Caco-2 (cell line): ENCODE results near the gene ALOX15B. TPM values are rescaled to one million over a fixed set of nuclear protein-coding genes. Genes with fewer than 3 reads are reported as not detected.

Experiments
- BruUV-seq: library from RNA; stranded (reverse); fragments of 400-500 nt; replicated peaks from 2 replicates; lab custom pipeline; 2021; lab: Mats Ljungman, UMichigan
- CTCF ChIA-PET: fragments of 300-600 bp; sonication (Branson Sonifier 250); formaldehyde crosslinking; loops from one replicate; lab custom pipeline; 2022; ENCODE audit warnings: antibody characterized with exemption; lab: Charles Lee
- POLR2A ChIA-PET: fragments of 300-600 bp; sonication (Branson Sonifier 250); formaldehyde crosslinking; loops from one replicate; lab custom pipeline; 2022; ENCODE audit warnings: antibody characterized with exemption; lab: Charles Lee
- DNase-seq, 2 experiments: peaks; one replicate each; pipeline versions ENCODE4 v3.0.0 to v3.0.0-alpha.2; 2020 to 2022
- H3K27me3 ChIP-seq: replicated peaks from 2 replicates; pipeline ENCODE4 v1.6.0; 2011; ENCODE audit warnings: low read length; ENCODE audit not compliant: control insufficient read depth, insufficient read depth
- H3K36me3 ChIP-seq: 2 replicates; pipeline ENCODE4 v1.5.1; 2011; ENCODE audit warnings: low read length; ENCODE audit not compliant: control insufficient read depth, insufficient read depth
- H3K4me1 ChIP-seq: fragments of 250-450 bp; sonication (Bioruptor Pico); 2 replicates; pipeline ENCODE4 v1.5.1; 2020; ENCODE audit warnings: mild to moderate bottlenecking
- H3K4me3 ChIP-seq: 2 replicates; pipeline ENCODE4 v1.5.1; 2011; ENCODE audit warnings: low read depth, mild to moderate bottlenecking, control low read depth, low read length
- H3K9me3 ChIP-seq: fragments of 250-450 bp; sonication (Bioruptor Pico); 2 replicates; pipeline ENCODE4 v1.5.1; 2020; ENCODE audit warnings: mild to moderate bottlenecking, moderate library complexity
- H3K27ac Mint-ChIP-seq: one replicate; pipeline ENCODE4 v1.8.0; 2022; ENCODE audit warnings: mixed read lengths; ENCODE audit not compliant: unreplicated experiment
- H3K27me3 Mint-ChIP-seq: one replicate; pipeline ENCODE4 v1.8.0; 2022; ENCODE audit warnings: mixed read lengths; ENCODE audit not compliant: insufficient read depth, unreplicated experiment
- H3K36me3 Mint-ChIP-seq: one replicate; pipeline ENCODE4 v1.8.0; 2022; ENCODE audit warnings: mild to moderate bottlenecking, mixed read lengths; ENCODE audit not compliant: insufficient read depth, unreplicated experiment
- H3K4me1 Mint-ChIP-seq: one replicate; pipeline ENCODE4 v1.8.0; 2022; ENCODE audit warnings: low read depth, mixed read lengths; ENCODE audit not compliant: unreplicated experiment
- H3K4me3 Mint-ChIP-seq: one replicate; pipeline ENCODE4 v1.8.0; 2022; ENCODE audit warnings: mild to moderate bottlenecking, moderate library complexity, mixed read lengths; ENCODE audit not compliant: unreplicated experiment
- H3K9me3 Mint-ChIP-seq: one replicate; pipeline ENCODE4 v1.8.0; 2022; ENCODE audit warnings: mixed read lengths; ENCODE audit not compliant: unreplicated experiment
- CTCF ChIP-seq, 2 experiments: fragments of 200-600 bp in 1 of 2; IDR thresholded peaks; 1 replicate in 1 of 2; 2 replicates in 1 of 2; pipeline versions ENCODE4 v1.5.1 to v1.8.0; 2011 to 2022; ENCODE audit warnings: antibody characterized with exemption in 1 of 2, control low read depth in 1 of 2, inconsistent platforms in 1 of 2, low read depth in 1 of 2, low read length in 1 of 2, mild to moderate bottlenecking in 1 of 2, moderate library complexity in 1 of 2; ENCODE audit not compliant: insufficient read depth in 1 of 2, severe bottlenecking in 1 of 2, unreplicated experiment in 1 of 2
- intact Hi-C: fragments of 100-400 bp; cut with micrococcal nuclease; formaldehyde crosslinking; loops from one replicate; pipeline ENCODE4 v1.10.0; 2022; ENCODE audit not compliant: unreplicated experiment
- total RNA-seq: library from RNA; stranded (reverse); gene quantifications from 2 replicates; pipeline ENCODE4 v1.2.3, GENCODE V29; 2022

ALOX15B gene
- total RNA-seq, 1 experiment from 2014 or later = not detected

- Histone ChIP-seq H3K4me3 (peak overlapping the region; percentile 46), H3K36me3 (no peaks in the 10 kb centered on the region), H3K4me1 (peaks cover 14% of the 10 kb centered on the region), H3K9me3 (no peaks in the 10 kb centered on the region), H3K27me3 (no peaks in the 10 kb centered on the region)
- Mint-ChIP-seq H3K27ac (peak overlapping the region; percentile 90), H3K4me3 (peak overlapping the region; percentile 83), H3K4me1 (peaks cover 13% of the 10 kb centered on the region), H3K36me3 (peaks cover 6% of the 10 kb centered on the region), H3K27me3 (no peaks in the 10 kb centered on the region), H3K9me3 (no peaks in the 10 kb centered on the region)
- no peak for TF ChIP-seq CTCF (IDR thresholded peaks at IDR 0.05; ENCODE audit: insufficient read depth in 1 of 2, low read depth in 1 of 2, low read length in 1 of 2, severe bottlenecking in 1 of 2, unreplicated experiment in 1 of 2)
- TSS peak; percentile 80 for BruUV-seq
- ChIA-PET POLR2A (interaction anchor here (0.6 to 1.4 kb wide), 11 partner anchors 15 to 472 kb away, joined by 3 to 8 read pairs (median 3); partner anchors contain the start of genes RNF227 and TP53), CTCF (interaction anchor here (0.6 to 2.8 kb wide), 9 partner anchors 15 to 199 kb away, joined by 3 to 25 read pairs (median 4); partner anchors contain the start of gene NAA38)
- peak; percentile 80 to 88 for DNase-seq
- intact Hi-C loops = loop anchor here (2.0 kb wide), 5 partner anchors 16 to 194 kb away; partner anchors contain the start of gene ALOXE3
Observed at GRCh38 chr17:8056232-8056975, 17.5 kb downstream of the ALOX15B start.

GRCh38 chr17:8056976-8057625, 18.2 kb downstream of the ALOX15B start:
- H3K4me3 Mint-ChIP-seq = peak overlapping the region; percentile 83
- no peaks in the 10 kb centered on the region for H3K27me3 Mint-ChIP-seq
- peaks cover 13% of the 10 kb centered on the region for H3K4me1 Mint-ChIP-seq
- no peaks in the 10 kb centered on the region for H3K9me3 Mint-ChIP-seq
- no peaks in the 10 kb centered on the region for H3K36me3 ChIP-seq
- H3K9me3 ChIP-seq = no peaks in the 10 kb centered on the region
- ChIA-PET POLR2A (interaction anchor here (0.6 to 1.4 kb wide), 9 partner anchors 16 to 473 kb away, joined by 3 to 8 read pairs (median 3); partner anchors contain the start of genes RNF227 and TP53), CTCF (interaction anchor here (0.6 to 2.8 kb wide), 9 partner anchors 15 to 200 kb away, joined by 3 to 25 read pairs (median 4); partner anchors contain the start of gene NAA38)
- TSS peak; percentile 81 for BruUV-seq
- peak in 1 of 2 experiments; percentile 28 for DNase-seq
- TF ChIP-seq CTCF (IDR thresholded peaks at IDR 0.05; ENCODE audit: insufficient read depth in 1 of 2, low read depth in 1 of 2, low read length in 1 of 2, severe bottlenecking in 1 of 2, unreplicated experiment in 1 of 2) = no peak
- H3K4me1 ChIP-seq = peaks cover 14% of the 10 kb centered on the region
- H3K27ac Mint-ChIP-seq = peak overlapping the region; percentile 90
- peaks cover 6% of the 10 kb centered on the region for H3K36me3 Mint-ChIP-seq
- no peaks in the 10 kb centered on the region for H3K27me3 ChIP-seq
- intact Hi-C loops = loop anchor here (1.0 to 2.0 kb wide), 6 partner anchors 16 to 194 kb away; partner anchors contain the start of gene ALOXE3
- H3K4me3 ChIP-seq = peak overlapping the region; percentile 46

DNA sequence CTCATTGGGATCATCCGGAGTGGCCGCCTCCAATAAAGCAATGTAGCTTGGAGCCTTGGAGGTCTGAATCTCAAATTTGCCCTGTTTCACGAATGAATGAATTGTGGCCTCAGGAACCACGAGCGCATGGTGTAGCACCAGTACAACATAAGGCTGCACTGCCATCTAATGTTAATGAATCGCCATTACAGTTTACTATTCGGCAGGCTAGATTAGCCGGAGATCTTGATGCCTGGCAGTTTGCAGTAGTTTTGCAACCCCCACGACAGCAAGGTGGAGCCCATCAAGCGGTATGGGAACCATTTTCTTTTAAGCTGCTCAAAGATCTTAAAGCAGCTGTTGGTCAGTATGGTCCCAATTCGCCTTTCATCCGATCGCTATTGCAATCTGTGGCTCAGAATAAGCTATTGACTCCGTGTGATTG, 18.8 kb downstream of the ALOX15B start:
- Mint-ChIP-seq H3K4me3 (peak overlapping the region; percentile 83), H3K27ac (peak overlapping the region; percentile 90), H3K9me3 (no peaks in the 10 kb centered on the region), H3K27me3 (no peaks in the 10 kb centered on the region), H3K4me1 (peaks cover 13% of the 10 kb centered on the region), H3K36me3 (peaks cover 6% of the 10 kb centered on the region)
- Histone ChIP-seq H3K27me3 (no peaks in the 10 kb centered on the region), H3K4me3 (peak overlapping the region; percentile 46), H3K36me3 (no peaks in the 10 kb centered on the region), H3K4me1 (peaks cover 14% of the 10 kb centered on the region), H3K9me3 (no peaks in the 10 kb centered on the region)
- BruUV-seq = no TSS peak
- POLR2A ChIA-PET = interaction anchor here (0.5 kb wide), 1 partner anchor 406 kb away, joined by 4 read pairs; no protein-coding TSS in a partner anchor
- DNase-seq = peak; percentile 47 to 60
- peak; percentile 28 to 51 for TF ChIP-seq CTCF (IDR thresholded peaks at IDR 0.05; ENCODE audit: insufficient read depth in 1 of 2, low read depth in 1 of 2, low read length in 1 of 2, severe bottlenecking in 1 of 2, unreplicated experiment in 1 of 2)
- CTCF ChIA-PET = interaction anchor here (0.6 to 2.8 kb wide), 6 partner anchors 16 to 200 kb away, joined by 4 to 25 read pairs (median 6); partner anchors contain the start of gene NAA38
- intact Hi-C loops = loop anchor here (1.0 to 2.0 kb wide), 6 partner anchors 17 to 195 kb away; partner anchors contain the start of gene ALOXE3
